ENCODE results near the gene ACYP2.
"Not testable (repeated sequence)": the region's sequence is repeated elsewhere in the genome, so short reads cannot be mapped to it uniquely, and the experiment has no call there.

Gene ACYP2

GRCh38 chr2:54261537-54261936 is 146.1 kb downstream of the ACYP2 start:
- Histone ChIP-seq H3K9me2 (replicated peaks; ENCODE audit: low read depth, low read length) (no peaks in the 10 kb centered on the region), H3K4me2 (ENCODE audit: low read depth, low read length, poor library complexity, severe bottlenecking) (no peak overlapping the region), H2AFZ (ENCODE audit: low read length) (no peak overlapping the region), H3K9ac (ENCODE audit: low read depth, low read length, poor library complexity, severe bottlenecking) (no peak overlapping the region), H4K20me1 (ENCODE audit: insufficient read depth, low read length, poor library complexity, severe bottlenecking) (no peaks in the 10 kb centered on the region), H3K36me3 (ENCODE audit: insufficient read depth, low read length) (no peaks in the 10 kb centered on the region), H3K79me2 (ENCODE audit: insufficient read depth, low read length) (no peaks in the 10 kb centered on the region), H3K4me3 (ENCODE audit: low read length, poor library complexity, severe bottlenecking) (no peak overlapping the region), H3F3A (ENCODE audit: low read depth) (no peaks in the 10 kb centered on the region), H3K9me3 (ENCODE audit: insufficient read depth, low read depth, low read length) (no peaks in the 10 kb centered on the region), H3K4me1 (ENCODE audit: insufficient read depth, low read length, poor library complexity, severe bottlenecking) (no peaks in the 10 kb centered on the region), H3K27me3 (ENCODE audit: insufficient read depth, low read length, poor library complexity, severe bottlenecking) (no peaks in the 10 kb centered on the region)
- TF ChIP-seq EZH2phosphoT487 (IDR thresholded peaks at IDR 0.05; ENCODE audit: borderline replicate concordance) (no peak), CTCF (conservative IDR thresholded peaks at IDR 0.05; ENCODE audit: low read length) (no peak)

- Histone ChIP-seq H4K20me1 (ENCODE audit: insufficient read depth, low read length, poor library complexity, severe bottlenecking) (no peaks in the 10 kb centered on the region), H3F3A (ENCODE audit: low read depth) (no peaks in the 10 kb centered on the region), H3K4me1 (ENCODE audit: insufficient read depth, low read length, poor library complexity, severe bottlenecking) (no peaks in the 10 kb centered on the region), H3K79me2 (ENCODE audit: insufficient read depth, low read length) (no peaks in the 10 kb centered on the region), H3K9me3 (ENCODE audit: insufficient read depth, low read depth, low read length) (no peaks in the 10 kb centered on the region), H3K27me3 (ENCODE audit: insufficient read depth, low read length, poor library complexity, severe bottlenecking) (no peaks in the 10 kb centered on the region), H3K4me3 (ENCODE audit: low read length, poor library complexity, severe bottlenecking) (no peak overlapping the region), H3K36me3 (ENCODE audit: insufficient read depth, low read length) (no peaks in the 10 kb centered on the region), H3K9ac (ENCODE audit: low read depth, low read length, poor library complexity, severe bottlenecking) (no peak overlapping the region), H3K9me2 (replicated peaks; ENCODE audit: low read depth, low read length) (no peaks in the 10 kb centered on the region), H2AFZ (ENCODE audit: low read length) (no peak overlapping the region), H3K4me2 (ENCODE audit: low read depth, low read length, poor library complexity, severe bottlenecking) (no peak overlapping the region)
- TF ChIP-seq EZH2phosphoT487 (IDR thresholded peaks at IDR 0.05; ENCODE audit: borderline replicate concordance) (no peak), CTCF (conservative IDR thresholded peaks at IDR 0.05; ENCODE audit: low read length) (no peak)
These were observed 146.8 kb downstream of the ACYP2 start for GRCh38 chr2:54262015-54262765.

GRCh38 chr2:54265081-54265480 is 149.7 kb downstream of the ACYP2 start:
- not testable (repeated sequence) for H2AFZ ChIP-seq (ENCODE audit: low read length); H3K9me3 ChIP-seq (ENCODE audit: insufficient read depth, low read depth, low read length); H4K20me1 ChIP-seq (ENCODE audit: insufficient read depth, low read length, poor library complexity, severe bottlenecking); H3K4me1 ChIP-seq (ENCODE audit: insufficient read depth, low read length, poor library complexity, severe bottlenecking); H3K36me3 ChIP-seq (ENCODE audit: insufficient read depth, low read length); H3K79me2 ChIP-seq (ENCODE audit: insufficient read depth, low read length); H3K9me2 ChIP-seq (replicated peaks; ENCODE audit: low read depth, low read length); H3K4me3 ChIP-seq (ENCODE audit: low read length, poor library complexity, severe bottlenecking); H3K9ac ChIP-seq (ENCODE audit: low read depth, low read length, poor library complexity, severe bottlenecking); H3F3A ChIP-seq (ENCODE audit: low read depth); H3K4me2 ChIP-seq (ENCODE audit: low read depth, low read length, poor library complexity, severe bottlenecking); H3K27me3 ChIP-seq (ENCODE audit: insufficient read depth, low read length, poor library complexity, severe bottlenecking)

DNA sequence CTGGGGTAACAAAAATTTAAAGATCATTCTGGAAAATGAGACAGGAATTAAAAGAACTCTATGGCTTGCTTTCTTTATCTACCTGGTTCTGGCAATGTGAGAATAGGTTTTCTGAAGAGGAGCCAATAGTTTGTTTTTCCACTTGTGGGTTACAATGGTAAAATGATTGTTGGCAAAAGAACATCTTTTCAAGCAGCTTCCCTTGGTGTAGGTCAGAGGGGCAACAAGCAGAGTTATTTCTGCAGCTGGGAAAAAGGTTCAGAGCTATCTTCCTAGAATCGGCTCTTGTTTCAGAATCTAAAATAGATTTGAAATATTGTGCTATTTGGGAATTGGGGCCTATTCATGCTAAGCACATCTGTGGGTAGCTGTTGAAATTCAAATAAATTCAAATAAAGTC is 152.2 kb downstream of the ACYP2 start:
- Histone ChIP-seq H3K4me3 (ENCODE audit: low read length, poor library complexity, severe bottlenecking) (no peak overlapping the region), H3K36me3 (ENCODE audit: insufficient read depth, low read length) (no peaks in the 10 kb centered on the region), H3K9me3 (ENCODE audit: insufficient read depth, low read depth, low read length) (no peaks in the 10 kb centered on the region), H3K9me2 (replicated peaks; ENCODE audit: low read depth, low read length) (no peaks in the 10 kb centered on the region), H3K27me3 (ENCODE audit: insufficient read depth, low read length, poor library complexity, severe bottlenecking) (no peaks in the 10 kb centered on the region), H3K79me2 (ENCODE audit: insufficient read depth, low read length) (no peaks in the 10 kb centered on the region), H4K20me1 (ENCODE audit: insufficient read depth, low read length, poor library complexity, severe bottlenecking) (no peaks in the 10 kb centered on the region), H3K9ac (ENCODE audit: low read depth, low read length, poor library complexity, severe bottlenecking) (no peak overlapping the region), H3K4me1 (ENCODE audit: insufficient read depth, low read length, poor library complexity, severe bottlenecking) (no peaks in the 10 kb centered on the region), H2AFZ (ENCODE audit: low read length) (no peak overlapping the region), H3F3A (ENCODE audit: low read depth) (no peaks in the 10 kb centered on the region), H3K4me2 (ENCODE audit: low read depth, low read length, poor library complexity, severe bottlenecking) (no peak overlapping the region)
- no peak for TF ChIP-seq CTCF (conservative IDR thresholded peaks at IDR 0.05; ENCODE audit: low read length)
- no peak for TF ChIP-seq EZH2phosphoT487 (IDR thresholded peaks at IDR 0.05; ENCODE audit: borderline replicate concordance)
